GM12878 (cell line): ENCODE data around the gene ELOVL5.

Experiments
- ESRRA ChIP-seq: IDR thresholded peaks from 2 replicates; pipeline ENCODE4 v1.6.1; 2012; ENCODE audit warnings: mild to moderate bottlenecking, low read length, improper control_type of control experiment
- EZH2 ChIP-seq: IDR thresholded peaks from 2 replicates; pipeline ENCODE4 v1.6.1; 2012; ENCODE audit warnings: low read depth, mild to moderate bottlenecking, control low read depth, inconsistent platforms, low read length, borderline replicate concordance; ENCODE audit not compliant: control insufficient read depth
- HCFC1 ChIP-seq: fragments of 150-350 bp; IDR thresholded peaks from 2 replicates; pipeline ENCODE4 v1.6.1; 2014; ENCODE audit warnings: low read length
- NFXL1 ChIP-seq: fragments of 450-650 bp; IDR thresholded peaks from 2 replicates; pipeline ENCODE4 v1.6.1; 2017; ENCODE audit warnings: antibody characterized with exemption, mild to moderate bottlenecking, borderline replicate concordance
- ZNF24 ChIP-seq: fragments of 450-650 bp; IDR thresholded peaks from 2 replicates; pipeline ENCODE4 v1.6.1; 2017; ENCODE audit warnings: antibody characterized with exemption, mild to moderate bottlenecking

DNA sequence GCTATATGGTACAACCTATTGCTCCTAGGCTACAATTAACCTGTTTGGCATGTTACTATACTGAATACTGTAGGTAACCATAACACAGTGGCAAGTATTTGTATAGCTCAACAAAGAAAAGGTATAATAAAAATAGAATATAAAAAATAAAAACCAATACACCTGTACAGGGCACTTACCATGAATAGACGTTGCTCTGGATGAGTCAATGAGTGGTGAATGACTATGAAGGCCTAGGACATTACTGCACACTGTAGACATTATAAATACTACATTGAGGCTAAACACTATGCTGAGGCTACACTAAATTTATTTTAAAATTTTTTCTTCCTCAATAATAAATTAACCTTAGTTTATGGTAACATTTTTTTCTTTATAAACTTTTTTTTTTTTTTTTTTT is 18.6 kb downstream of the ELOVL5 start:
- no peak for TF ChIP-seq NFXL1
- TF ChIP-seq ZNF24: no peak
- TF ChIP-seq ESRRA: no peak
- no peak for TF ChIP-seq HCFC1
- no peak for TF ChIP-seq EZH2
